HG03520 (cell line): ENCODE measurements around the gene SPNS1.
"Not testable (repeated sequence)": the region's sequence is repeated elsewhere in the genome, so short reads cannot be mapped to it uniquely, and the experiment has no call there.

Source experiments
- ATAC-seq: cut with Tn5 transposase; IDR thresholded peaks from one replicate; pipeline ENCODE4 v1.9.1; 2021; ENCODE audit warnings: mild to moderate bottlenecking, moderate library complexity; ENCODE audit not compliant: unreplicated experiment

SPNS1 gene, protein sequence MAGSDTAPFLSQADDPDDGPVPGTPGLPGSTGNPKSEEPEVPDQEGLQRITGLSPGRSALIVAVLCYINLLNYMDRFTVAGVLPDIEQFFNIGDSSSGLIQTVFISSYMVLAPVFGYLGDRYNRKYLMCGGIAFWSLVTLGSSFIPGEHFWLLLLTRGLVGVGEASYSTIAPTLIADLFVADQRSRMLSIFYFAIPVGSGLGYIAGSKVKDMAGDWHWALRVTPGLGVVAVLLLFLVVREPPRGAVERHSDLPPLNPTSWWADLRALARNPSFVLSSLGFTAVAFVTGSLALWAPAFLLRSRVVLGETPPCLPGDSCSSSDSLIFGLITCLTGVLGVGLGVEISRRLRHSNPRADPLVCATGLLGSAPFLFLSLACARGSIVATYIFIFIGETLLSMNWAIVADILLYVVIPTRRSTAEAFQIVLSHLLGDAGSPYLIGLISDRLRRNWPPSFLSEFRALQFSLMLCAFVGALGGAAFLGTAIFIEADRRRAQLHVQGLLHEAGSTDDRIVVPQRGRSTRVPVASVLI

DNA sequence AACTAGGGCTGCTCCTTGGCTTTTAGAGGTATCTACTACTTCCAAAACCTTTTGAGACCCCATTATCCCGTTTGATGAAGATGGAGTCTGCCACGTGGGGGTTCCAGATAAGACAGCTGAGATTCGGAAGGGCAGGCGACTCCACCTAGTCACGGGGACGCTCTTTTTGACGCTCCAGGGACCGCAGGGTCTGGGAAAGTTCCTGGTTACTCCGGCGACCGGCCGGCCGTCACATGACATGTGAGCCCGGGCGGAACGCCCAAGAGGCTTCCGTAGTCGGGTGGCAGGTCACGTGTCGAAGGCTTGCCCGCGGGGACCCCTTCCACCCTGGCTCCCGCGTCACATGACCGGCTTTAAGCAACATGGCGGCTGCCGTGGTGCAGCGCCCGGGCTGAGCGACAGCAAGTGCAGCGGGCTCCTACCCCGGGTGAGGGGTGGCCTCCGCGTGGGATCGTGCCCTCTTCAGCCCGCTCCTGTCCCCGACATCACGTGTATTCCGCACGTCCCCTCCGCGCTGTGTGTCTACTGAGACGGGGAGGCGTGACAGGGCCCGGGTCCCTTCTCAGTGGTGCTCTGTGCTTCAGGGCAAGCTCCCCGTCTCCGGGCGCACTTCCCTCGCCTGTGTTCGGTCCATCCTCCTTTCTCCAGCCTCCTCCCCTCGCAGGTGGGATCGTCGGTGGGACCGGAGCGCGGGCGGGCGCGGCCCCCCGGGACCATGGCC lies at the start of gene SPNS1:
TSS of gene SPNS1 (plus strand) at position 342 of the 721 bp plus-strand sequence. CDS start at position 716, 374 bp downstream.
- ATAC-seq: peak; percentile 74

DNA sequence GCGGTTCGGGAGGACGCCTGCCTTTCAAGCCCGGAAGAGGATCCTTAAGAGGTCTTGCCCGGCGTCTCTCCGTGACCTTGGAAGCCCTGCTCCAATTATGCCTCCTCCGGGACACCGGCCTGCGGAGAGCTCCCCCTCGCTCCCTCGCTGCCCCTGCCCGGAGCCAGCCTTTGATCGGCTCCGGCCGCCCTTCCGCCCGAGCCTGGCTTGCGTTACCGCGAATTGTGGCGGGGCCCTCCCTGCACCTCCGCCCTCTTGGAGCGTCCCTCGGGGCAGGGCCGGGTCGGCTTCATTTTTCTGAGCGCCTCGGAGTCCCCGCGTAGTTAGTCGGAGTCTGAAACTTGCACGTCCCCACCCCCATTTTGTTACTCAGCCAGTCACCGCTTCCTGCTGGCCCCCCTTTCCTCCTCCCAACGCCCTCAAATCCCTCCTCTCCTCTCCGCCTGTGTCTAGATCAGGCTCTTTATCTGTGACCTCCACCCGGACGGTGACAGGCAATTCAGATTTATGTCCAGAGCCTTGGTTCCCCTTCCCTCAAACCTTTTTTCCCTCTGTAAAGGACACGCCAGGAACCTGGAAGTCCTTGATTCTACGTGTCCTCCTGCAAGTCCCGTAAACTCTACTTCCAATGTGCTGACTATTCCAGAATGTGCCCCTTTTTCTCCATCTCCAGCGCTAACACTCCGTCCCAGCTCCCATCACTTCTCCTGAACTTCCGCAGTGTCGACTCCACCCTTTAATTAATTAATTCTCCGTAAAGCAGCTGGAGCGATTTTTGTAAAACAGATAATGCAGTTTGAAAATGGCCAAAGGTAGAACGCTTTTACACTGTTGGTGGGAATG lies 49.0 kb upstream of the SPNS1 start:
- peak; percentile 27 for ATAC-seq

DNA sequence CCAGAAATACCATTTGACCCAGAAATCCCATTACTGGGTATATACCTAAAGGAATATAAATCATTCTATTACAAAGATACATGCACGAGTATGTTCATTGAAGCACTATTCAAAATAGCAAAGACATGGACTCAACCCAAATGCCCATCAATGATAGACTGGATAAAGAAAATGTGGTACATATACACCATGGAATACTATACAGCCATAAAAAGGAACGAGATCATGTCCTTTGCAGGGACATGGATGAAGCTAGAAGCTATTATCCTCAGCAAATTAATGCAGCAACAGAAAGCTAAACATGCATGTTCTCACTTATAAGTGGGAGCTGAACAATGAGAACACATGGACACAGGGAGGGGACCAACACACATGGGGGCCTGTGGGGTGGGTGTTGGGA lies 48.3 kb upstream of the SPNS1 start:
- ATAC-seq: not testable (repeated sequence)

DNA sequence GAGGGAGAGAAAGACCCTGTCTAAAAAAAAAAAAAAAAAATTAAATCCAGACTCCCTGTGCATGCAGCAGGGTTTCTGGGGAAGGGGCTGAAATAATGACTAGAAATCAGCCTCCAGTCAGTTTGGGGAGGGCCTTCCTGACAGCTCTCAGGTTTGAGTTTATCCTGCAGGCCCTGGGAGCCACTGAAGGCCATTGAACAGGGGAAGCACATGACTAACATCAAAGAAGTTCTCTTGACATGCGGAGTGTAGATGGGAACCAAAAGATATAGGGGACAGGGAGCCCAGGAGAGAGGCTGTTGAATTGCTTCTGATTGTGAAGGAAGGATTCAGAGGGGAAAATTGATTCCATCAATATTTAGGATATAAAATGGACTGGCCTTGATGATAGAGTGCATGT lies 46.8 kb upstream of the SPNS1 start:
- ATAC-seq: no peak

DNA sequence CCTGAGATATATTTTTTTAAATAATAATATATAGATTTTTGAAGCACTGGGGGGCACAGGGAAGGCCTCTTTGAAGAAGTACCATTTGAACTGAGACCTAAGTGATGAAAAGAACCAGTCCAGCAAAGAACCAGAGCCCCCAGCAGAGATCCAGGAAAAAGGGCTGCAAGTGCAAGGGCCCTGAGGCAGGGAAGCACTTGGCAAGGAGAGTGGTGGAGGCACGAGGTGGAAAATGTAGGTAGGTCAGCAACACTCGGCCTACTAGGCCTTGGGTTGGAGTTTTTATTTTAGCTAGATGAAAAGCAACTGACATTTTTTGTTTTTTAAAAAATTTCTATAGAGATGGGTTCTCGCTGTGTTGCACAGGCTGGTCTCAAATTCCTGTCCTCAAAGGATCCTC lies 44.4 kb upstream of the SPNS1 start:
- no peak for ATAC-seq

DNA sequence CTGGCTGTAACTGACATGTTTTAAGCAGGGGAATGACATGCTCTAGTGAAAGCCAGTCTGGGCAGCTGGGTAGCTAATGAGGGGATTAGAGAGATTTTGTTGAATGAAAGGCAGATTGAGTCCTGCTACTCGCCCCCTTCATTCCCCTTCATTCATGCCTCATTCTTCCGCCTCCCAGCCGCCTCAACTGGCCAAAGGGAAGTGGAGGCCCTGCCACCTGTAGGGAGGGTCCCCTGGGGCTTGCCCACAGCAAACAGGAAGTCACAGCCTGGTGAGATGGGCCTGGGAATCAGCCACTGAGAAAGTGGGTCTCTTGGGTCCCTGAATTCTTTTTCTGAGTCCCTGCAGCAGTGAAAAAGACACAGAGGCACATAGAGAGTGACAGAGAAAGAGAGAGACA lies 43.9 kb upstream of the SPNS1 start:
- no peak for ATAC-seq

DNA sequence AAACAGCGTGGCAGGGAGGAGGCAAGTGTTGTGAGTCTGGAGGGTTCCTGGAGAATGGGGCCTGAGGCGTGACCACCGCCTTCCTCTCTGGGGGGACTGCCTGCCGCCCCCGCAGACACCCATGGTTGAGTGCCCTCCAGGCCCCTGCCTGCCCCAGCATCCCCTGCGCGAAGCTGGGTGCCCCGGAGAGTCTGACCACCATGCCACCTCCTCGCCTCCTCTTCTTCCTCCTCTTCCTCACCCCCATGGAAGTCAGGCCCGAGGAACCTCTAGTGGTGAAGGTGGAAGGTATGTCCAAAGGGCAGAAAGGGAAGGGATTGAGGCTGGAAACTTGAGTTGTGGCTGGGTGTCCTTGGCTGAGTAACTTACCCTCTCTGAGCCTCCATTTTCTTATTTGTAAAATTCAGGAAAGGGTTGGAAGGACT lies 42.8 kb upstream of the SPNS1 start, which contains the start of gene CD19:
TSS of gene CD19 (plus strand) at position 171 of the 425 bp plus-strand sequence. CDS start at position 201, 30 bp downstream.
- no peak for ATAC-seq

DNA sequence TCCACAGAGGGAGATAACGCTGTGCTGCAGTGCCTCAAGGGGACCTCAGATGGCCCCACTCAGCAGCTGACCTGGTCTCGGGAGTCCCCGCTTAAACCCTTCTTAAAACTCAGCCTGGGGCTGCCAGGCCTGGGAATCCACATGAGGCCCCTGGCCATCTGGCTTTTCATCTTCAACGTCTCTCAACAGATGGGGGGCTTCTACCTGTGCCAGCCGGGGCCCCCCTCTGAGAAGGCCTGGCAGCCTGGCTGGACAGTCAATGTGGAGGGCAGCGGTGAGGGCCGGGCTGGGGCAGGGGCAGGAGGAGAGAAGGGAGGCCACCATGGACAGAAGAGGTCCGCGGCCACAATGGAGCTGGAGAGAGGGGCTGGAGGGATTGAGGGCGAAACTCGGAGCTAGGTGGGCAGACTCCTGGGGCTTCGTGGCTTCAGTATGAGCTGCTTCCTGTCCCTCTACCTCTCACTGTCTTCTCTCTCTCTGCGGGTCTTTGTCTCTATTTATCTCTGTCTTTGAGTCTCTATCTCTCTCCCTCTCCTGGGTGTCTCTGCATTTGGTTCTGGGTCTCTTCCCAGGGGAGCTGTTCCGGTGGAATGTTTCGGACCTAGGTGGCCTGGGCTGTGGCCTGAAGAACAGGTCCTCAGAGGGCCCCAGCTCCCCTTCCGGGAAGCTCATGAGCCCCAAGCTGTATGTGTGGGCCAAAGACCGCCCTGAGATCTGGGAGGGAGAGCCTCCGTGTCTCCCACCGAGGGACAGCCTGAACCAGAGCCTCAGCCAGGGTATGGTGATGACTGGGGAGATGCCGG lies 42.0 kb upstream of the SPNS1 start:
- ATAC-seq: no peak

DNA sequence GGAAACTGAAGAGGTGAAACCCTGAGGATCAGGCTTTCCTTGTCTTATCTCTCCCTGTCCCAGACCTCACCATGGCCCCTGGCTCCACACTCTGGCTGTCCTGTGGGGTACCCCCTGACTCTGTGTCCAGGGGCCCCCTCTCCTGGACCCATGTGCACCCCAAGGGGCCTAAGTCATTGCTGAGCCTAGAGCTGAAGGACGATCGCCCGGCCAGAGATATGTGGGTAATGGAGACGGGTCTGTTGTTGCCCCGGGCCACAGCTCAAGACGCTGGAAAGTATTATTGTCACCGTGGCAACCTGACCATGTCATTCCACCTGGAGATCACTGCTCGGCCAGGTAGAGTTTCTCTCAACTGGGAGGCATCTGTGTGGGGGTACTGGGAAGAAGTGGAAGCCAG lies 41.4 kb upstream of the SPNS1 start:
- ATAC-seq: no peak

DNA sequence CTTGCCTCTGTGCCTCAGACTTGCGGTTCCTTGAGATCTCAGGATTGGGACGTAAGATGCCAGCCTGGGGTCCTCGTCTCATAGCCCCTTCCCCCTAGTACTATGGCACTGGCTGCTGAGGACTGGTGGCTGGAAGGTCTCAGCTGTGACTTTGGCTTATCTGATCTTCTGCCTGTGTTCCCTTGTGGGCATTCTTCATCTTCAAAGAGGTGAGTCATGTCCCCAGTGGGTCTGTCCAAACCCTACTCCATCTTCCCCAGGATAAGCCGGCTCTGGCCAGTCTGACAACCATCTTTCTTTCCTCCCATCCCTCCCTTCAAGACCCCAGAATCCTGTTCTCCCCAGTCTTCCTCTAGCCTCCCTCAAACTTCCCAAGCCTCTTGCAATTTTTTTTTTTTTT lies 39.2 kb upstream of the SPNS1 start:
- no peak for ATAC-seq

DNA sequence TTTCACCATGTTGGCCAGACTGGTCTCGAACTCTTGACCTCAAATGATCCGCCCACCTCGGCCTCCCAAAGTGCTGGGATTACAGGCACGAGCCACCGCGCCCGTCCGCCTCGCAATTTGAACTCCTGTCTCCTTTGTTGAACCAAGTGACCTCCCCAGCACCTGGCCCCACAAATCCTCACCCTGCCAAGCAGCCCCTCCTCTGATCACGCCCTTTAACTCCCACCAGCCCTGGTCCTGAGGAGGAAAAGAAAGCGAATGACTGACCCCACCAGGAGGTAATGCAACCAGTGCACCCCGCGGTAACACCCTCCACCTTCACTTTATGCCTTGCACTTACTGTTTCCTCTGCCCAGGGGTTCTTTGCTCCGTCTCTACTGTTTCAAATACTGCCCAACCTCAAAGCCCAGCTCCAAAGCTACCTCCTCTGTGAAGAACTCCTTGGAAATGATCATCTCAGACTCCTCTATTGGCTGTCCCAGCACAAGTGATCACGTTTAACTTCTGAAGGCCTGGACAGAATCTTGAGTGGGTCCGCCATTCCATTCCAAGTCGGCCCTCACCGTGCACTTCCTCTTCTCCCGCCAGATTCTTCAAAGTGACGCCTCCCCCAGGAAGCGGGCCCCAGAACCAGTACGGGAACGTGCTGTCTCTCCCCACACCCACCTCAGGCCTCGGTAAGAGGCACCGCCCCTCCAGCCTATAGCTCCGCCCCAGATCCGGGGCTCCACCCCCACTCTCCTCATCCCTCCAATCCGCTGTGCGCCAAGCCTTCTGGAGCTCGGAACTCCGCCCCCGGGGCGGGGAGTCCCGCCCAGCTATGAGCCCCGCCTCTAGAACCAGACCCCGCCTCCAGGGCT lies 38.4 kb upstream of the SPNS1 start:
- ATAC-seq: no peak

DNA sequence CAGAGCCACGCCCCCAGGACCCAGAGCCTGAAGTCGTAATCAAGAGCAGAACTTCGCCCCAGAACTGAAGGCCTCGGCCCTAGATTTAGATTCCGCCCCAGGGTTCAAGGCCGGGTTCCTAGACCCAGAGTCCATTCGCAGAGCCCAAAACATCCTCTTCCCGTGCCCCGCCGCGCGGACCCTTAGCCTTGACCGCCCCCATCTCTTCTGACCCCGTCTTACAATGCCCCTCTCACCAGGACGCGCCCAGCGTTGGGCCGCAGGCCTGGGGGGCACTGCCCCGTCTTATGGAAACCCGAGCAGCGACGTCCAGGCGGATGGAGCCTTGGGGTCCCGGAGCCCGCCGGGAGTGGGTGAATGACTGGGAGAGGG lies 37.8 kb upstream of the SPNS1 start:
- ATAC-seq: no peak

DNA sequence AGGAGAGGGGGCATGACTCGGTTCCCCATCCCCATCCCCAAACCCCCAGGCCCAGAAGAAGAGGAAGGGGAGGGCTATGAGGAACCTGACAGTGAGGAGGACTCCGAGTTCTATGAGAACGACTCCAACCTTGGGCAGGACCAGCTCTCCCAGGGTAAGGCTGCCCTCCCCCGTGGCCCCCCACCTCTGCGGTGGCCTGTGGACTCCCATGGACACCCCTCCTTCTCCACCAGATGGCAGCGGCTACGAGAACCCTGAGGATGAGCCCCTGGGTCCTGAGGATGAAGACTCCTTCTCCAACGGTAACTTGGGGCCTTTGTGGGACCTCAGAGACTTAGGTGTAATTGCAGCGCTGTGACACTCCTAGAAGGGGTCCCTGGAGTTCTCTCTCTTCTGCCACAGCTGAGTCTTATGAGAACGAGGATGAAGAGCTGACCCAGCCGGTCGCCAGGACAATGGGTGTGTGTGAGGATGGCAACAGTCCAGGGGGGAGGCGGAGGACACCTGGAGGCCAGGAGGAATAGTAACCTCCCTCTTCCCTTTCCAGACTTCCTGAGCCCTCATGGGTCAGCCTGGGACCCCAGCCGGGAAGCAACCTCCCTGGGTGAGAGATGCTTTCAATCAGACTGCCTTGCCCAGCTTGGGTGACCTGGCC lies 37.2 kb upstream of the SPNS1 start:
- ATAC-seq: no peak

DNA sequence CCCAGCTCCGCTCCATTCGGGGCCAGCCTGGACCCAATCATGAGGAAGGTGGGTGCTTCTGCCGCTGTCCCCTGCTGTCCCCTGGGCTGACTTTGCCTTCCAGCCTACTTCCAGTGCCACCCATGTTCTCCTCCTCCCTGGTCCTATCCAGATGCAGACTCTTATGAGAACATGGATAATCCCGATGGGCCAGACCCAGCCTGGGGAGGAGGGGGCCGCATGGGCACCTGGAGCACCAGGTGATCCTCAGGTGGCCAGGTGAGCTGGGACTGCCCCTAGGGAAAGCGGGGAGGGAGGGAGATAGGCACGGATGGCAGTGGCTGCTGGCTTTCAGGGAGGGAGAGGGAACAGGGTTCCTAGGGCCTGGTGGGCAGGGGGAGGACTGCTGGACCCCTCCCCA lies 35.9 kb upstream of the SPNS1 start:
- ATAC-seq: no peak

DNA sequence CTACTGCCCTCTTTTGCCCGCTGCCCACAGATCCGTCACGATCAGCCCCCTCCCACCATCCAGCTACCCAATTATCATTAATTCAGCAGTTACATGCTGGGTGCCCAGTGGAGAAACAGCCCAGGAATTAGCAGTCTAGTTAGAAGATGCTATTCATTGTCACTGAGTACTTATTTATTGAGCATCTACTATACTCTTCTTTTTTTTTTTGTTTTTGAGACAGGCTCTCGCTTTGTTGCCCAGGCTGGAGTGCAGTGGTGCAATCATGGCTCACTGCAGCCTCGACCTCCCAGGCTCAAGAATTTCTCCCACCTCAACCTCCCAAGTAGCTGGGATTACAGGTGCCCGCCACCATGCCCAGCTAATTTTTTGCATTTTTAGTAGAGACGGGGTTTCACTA lies 34.8 kb upstream of the SPNS1 start:
- ATAC-seq: not testable (repeated sequence)

DNA sequence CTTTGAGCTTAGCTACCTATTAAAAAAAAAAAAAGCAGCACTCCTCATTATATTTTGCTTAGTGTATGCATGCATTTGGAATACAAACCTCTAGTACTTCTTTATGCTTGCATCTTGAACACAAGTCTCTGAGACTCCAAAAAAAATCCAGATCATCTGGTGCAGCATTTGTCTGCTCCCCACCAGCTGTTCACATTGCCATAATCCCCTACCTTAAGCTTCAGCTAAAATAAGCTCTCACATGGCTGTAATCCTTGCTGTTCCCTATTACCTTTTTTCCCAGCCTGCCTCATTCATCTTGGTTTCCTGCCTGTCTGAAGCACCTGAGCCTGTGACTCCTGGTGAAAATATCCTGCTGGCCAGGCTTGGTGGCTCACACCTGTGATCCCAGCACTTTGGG lies 31.3 kb upstream of the SPNS1 start:
- no peak for ATAC-seq

DNA sequence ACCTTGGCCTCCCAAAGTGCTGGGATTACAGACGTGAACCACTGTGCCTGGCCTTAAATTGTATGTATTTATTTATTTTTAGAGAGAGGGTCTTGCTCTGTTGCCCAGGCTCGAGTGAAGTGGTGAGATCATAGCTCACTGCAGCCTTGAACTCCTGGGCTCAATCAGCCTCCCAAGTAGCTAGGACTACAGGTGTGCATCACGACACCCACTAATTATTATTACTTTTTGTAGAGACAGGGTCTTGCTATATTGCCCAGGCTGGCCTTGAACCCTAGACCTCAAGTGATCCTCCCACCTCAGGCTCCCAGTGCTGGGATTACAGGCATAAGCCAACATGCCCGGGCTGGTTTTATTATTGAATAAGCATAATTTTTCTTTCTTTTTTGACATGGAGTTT lies 27.9 kb upstream of the SPNS1 start:
- ATAC-seq: no peak

DNA sequence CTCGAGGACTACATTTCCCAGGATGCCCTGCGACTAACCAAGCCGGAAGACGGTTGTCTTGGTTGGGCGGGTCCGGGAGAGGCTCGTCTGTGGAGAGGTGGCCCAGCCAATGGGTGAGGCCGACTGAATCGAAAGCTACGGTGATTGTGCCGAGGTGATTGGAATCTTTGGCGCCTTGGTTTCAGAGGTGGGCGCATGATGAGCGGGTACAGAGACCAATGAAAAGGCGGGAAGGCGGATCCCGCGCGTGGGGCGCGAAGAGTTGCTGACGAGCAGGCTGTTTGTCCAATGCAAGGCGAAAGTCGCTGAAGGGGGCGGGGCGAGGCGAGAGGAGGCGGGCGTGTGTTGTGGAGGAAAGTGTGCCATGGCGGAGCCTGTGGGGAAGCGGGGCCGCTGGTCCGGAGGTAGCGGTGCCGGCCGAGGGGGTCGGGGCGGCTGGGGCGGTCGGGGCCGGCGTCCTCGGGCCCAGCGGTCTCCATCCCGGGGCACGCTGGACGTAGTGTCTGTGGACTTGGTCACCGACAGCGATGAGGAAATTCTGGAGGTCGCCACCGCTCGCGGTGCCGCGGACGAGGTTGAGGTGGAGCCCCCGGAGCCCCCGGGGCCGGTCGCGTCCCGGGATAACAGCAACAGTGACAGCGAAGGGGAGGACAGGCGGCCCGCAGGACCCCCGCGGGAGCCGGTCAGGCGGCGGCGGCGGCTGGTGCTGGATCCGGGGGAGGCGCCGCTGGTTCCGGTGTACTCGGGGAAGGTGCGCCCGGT lies 23.7 kb upstream of the SPNS1 start, which contains the start of gene NFATC2IP:
TSS of gene NFATC2IP (plus strand) at position 290 of the 762 bp plus-strand sequence. CDS start at position 365, 75 bp downstream.
- peak; percentile 94 for ATAC-seq
